ENCODE measurements around the gene GLCE. TPM values are rescaled to one million over a fixed set of nuclear protein-coding genes. Genes with fewer than 3 reads are reported as not detected.

GLCE gene
- total and polyA plus RNA-seq, 2 donors (not counting 1 experiment from before 2014, with no cell fraction given), result 21.7 to 23.9 TPM

- TF ChIP-seq EZH2 (IDR thresholded peaks at IDR 0.05; ENCODE audit: low read length, missing control alignments), result no peak
- TF ChIP-seq, protein P1, sequence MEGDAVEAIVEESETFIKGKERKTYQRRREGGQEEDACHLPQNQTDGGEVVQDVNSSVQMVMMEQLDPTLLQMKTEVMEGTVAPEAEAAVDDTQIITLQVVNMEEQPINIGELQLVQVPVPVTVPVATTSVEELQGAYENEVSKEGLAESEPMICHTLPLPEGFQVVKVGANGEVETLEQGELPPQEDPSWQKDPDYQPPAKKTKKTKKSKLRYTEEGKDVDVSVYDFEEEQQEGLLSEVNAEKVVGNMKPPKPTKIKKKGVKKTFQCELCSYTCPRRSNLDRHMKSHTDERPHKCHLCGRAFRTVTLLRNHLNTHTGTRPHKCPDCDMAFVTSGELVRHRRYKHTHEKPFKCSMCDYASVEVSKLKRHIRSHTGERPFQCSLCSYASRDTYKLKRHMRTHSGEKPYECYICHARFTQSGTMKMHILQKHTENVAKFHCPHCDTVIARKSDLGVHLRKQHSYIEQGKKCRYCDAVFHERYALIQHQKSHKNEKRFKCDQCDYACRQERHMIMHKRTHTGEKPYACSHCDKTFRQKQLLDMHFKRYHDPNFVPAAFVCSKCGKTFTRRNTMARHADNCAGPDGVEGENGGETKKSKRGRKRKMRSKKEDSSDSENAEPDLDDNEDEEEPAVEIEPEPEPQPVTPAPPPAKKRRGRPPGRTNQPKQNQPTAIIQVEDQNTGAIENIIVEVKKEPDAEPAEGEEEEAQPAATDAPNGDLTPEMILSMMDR (conservative IDR thresholded peaks at IDR 0.05 in 1 of 2, IDR thresholded peaks at IDR 0.05 in 1 of 2; ENCODE audit: low read depth in 1 of 2, low read length in 2 of 2), result no peak
- peak; percentile 8 to 15 for DNase-seq (ENCODE audit: low read depth in 2 of 2)
- H3K4me1 ChIP-seq (ENCODE audit: control insufficient read depth, extremely low read depth, insufficient read depth, low read length), result no peaks in the 10 kb centered on the region
Observed at GRCh38 chr15:69232144-69232543, 71.7 kb downstream of the GLCE start.

GRCh38 chr15:69232765-69233164, 72.3 kb downstream of the GLCE start:
- Histone ChIP-seq H3K9me3 (ENCODE audit: control insufficient read depth, insufficient read depth, low read depth, low read length) (no peaks in the 10 kb centered on the region), H3K4me3 (replicated peaks in 1 of 4; ENCODE audit: control extremely low read depth in 1 of 4, insufficient read depth in 1 of 4, low read depth in 3 of 4, low read length in 4 of 4) (no peak overlapping the region), H3K36me3 (ENCODE audit: control insufficient read depth, insufficient read depth, low read length) (no peaks in the 10 kb centered on the region), H3K9ac (ENCODE audit: insufficient read depth, low read length) (no peak overlapping the region), H4K20me1 (ENCODE audit: control insufficient read depth, extremely low read depth, insufficient read depth, low read length) (no peaks in the 10 kb centered on the region), H3K79me2 (ENCODE audit: control insufficient read depth, insufficient read depth, low read length) (no peaks in the 10 kb centered on the region), H3K4me2 (ENCODE audit: extremely low read depth, insufficient read depth, low read length) (no peak overlapping the region), H3K27ac (ENCODE audit: insufficient read depth, low read length) (no peak overlapping the region), H3K4me1 (ENCODE audit: control insufficient read depth, extremely low read depth, insufficient read depth, low read length) (no peaks in the 10 kb centered on the region), H2AFZ (ENCODE audit: low read length) (no peak overlapping the region), H3K27me3 (ENCODE audit: control insufficient read depth, insufficient read depth, low read length) (no peaks in the 10 kb centered on the region)
- TF ChIP-seq EZH2 (IDR thresholded peaks at IDR 0.05; ENCODE audit: low read length, missing control alignments), result no peak
- TF ChIP-seq, protein P1 (conservative IDR thresholded peaks at IDR 0.05 in 1 of 2, IDR thresholded peaks at IDR 0.05 in 1 of 2; ENCODE audit: low read depth in 1 of 2, low read length in 2 of 2), result no peak
- peak in 1 of 2 donors; percentile 21 for DNase-seq (ENCODE audit: low read depth in 2 of 2)

More at GRCh38 chr15:69232144-69232543, 71.7 kb downstream of the GLCE start:
- Histone ChIP-seq H3K36me3 (ENCODE audit: control insufficient read depth, insufficient read depth, low read length) (no peaks in the 10 kb centered on the region), H3K4me2 (ENCODE audit: extremely low read depth, insufficient read depth, low read length) (no peak overlapping the region), H4K20me1 (ENCODE audit: control insufficient read depth, extremely low read depth, insufficient read depth, low read length) (no peaks in the 10 kb centered on the region), H3K27ac (ENCODE audit: insufficient read depth, low read length) (no peak overlapping the region), H3K27me3 (ENCODE audit: control insufficient read depth, insufficient read depth, low read length) (no peaks in the 10 kb centered on the region), H3K9ac (ENCODE audit: insufficient read depth, low read length) (no peak overlapping the region), H3K4me3 (replicated peaks in 1 of 4; ENCODE audit: control extremely low read depth in 1 of 4, insufficient read depth in 1 of 4, low read depth in 3 of 4, low read length in 4 of 4) (no peak overlapping the region), H3K9me3 (ENCODE audit: control insufficient read depth, insufficient read depth, low read depth, low read length) (no peaks in the 10 kb centered on the region), H3K79me2 (ENCODE audit: control insufficient read depth, insufficient read depth, low read length) (no peaks in the 10 kb centered on the region), H2AFZ (ENCODE audit: low read length) (no peak overlapping the region)

GRCh38 chr15:69234676-69235075, 74.2 kb downstream of the GLCE start:
- Histone ChIP-seq H3K4me3 (replicated peaks in 1 of 4; ENCODE audit: control extremely low read depth in 1 of 4, insufficient read depth in 1 of 4, low read depth in 3 of 4, low read length in 4 of 4) (no peak overlapping the region), H3K27me3 (ENCODE audit: control insufficient read depth, insufficient read depth, low read length) (no peaks in the 10 kb centered on the region), H3K4me2 (ENCODE audit: extremely low read depth, insufficient read depth, low read length) (no peak overlapping the region), H3K4me1 (ENCODE audit: control insufficient read depth, extremely low read depth, insufficient read depth, low read length) (no peaks in the 10 kb centered on the region), H3K27ac (ENCODE audit: insufficient read depth, low read length) (no peak overlapping the region), H3K36me3 (ENCODE audit: control insufficient read depth, insufficient read depth, low read length) (no peaks in the 10 kb centered on the region), H3K9ac (ENCODE audit: insufficient read depth, low read length) (no peak overlapping the region), H4K20me1 (ENCODE audit: control insufficient read depth, extremely low read depth, insufficient read depth, low read length) (no peaks in the 10 kb centered on the region), H3K79me2 (ENCODE audit: control insufficient read depth, insufficient read depth, low read length) (no peaks in the 10 kb centered on the region), H2AFZ (ENCODE audit: low read length) (no peak overlapping the region), H3K9me3 (ENCODE audit: control insufficient read depth, insufficient read depth, low read depth, low read length) (no peaks in the 10 kb centered on the region)
- no peak for TF ChIP-seq EZH2 (IDR thresholded peaks at IDR 0.05; ENCODE audit: low read length, missing control alignments)
- TF ChIP-seq, protein P1 (conservative IDR thresholded peaks at IDR 0.05 in 1 of 2, IDR thresholded peaks at IDR 0.05 in 1 of 2; ENCODE audit: low read depth in 1 of 2, low read length in 2 of 2), result no peak
- no peak for DNase-seq (ENCODE audit: low read depth in 2 of 2)

All from fibroblast of lung (primary cell).